HG03558 (cell line): ENCODE measurements around the gene BAHCC1.

Experiments
- ATAC-seq: cut with Tn5 transposase; IDR thresholded peaks from one replicate; pipeline ENCODE4 v1.9.1; 2021; ENCODE audit warnings: moderate number of reproducible peaks; ENCODE audit not compliant: unreplicated experiment; ENCODE audit errors: extremely low read depth

BAHCC1 gene

GRCh38 chr17:81456798-81457197 is 61.5 kb downstream of the BAHCC1 start:
- no peak for ATAC-seq

GRCh38 chr17:81457401-81457800 is 62.1 kb downstream of the BAHCC1 start:
- no peak for ATAC-seq

GRCh38 chr17:81457917-81458555 is 62.8 kb downstream of the BAHCC1 start:
- no peak for ATAC-seq

- ATAC-seq, result no peak
Observed at GRCh38 chr17:81458628-81459027, 63.4 kb downstream of the BAHCC1 start.

GRCh38 chr17:81459224-81459623 is 64.0 kb downstream of the BAHCC1 start:
- ATAC-seq, result no peak

- no peak for ATAC-seq
Observed at GRCh38 chr17:81459864-81460263, 64.6 kb downstream of the BAHCC1 start.

- no peak for ATAC-seq
Observed at GRCh38 chr17:81460856-81461460, 65.7 kb downstream of the BAHCC1 start.

- ATAC-seq, result no peak
Observed at GRCh38 chr17:81461607-81462500, 66.6 kb downstream of the BAHCC1 start.

- no peak for ATAC-seq
Observed at GRCh38 chr17:81462506-81463125, 67.4 kb downstream of the BAHCC1 start.

- no peak for ATAC-seq
Observed at GRCh38 chr17:81463506-81463905, 68.2 kb downstream of the BAHCC1 start.

- no peak for ATAC-seq
Observed at GRCh38 chr17:81464586-81464985, 69.3 kb downstream of the BAHCC1 start.

- no peak for ATAC-seq
Observed at GRCh38 chr17:81465910-81466309, 70.7 kb downstream of the BAHCC1 start.

- no peak for ATAC-seq
Observed at GRCh38 chr17:81466564-81467472, 71.6 kb downstream of the BAHCC1 start.

- ATAC-seq, result no peak
Observed at GRCh38 chr17:81468111-81468769, 73.0 kb downstream of the BAHCC1 start.

- ATAC-seq, result no peak
Observed at GRCh38 chr17:81468770-81469121, 73.5 kb downstream of the BAHCC1 start.

GRCh38 chr17:81469266-81469665 is 74.0 kb downstream of the BAHCC1 start:
- no peak for ATAC-seq

- no peak for ATAC-seq
Observed at GRCh38 chr17:81470270-81470943, 75.2 kb downstream of the BAHCC1 start.

GRCh38 chr17:81470944-81471817 is 75.9 kb downstream of the BAHCC1 start:
- ATAC-seq, result no peak
